ENCODE results near the gene YEATS4.

- TF ChIP-seq FOXP1 (CRISPR knock-in tag; IDR thresholded peaks at IDR 0.05; ENCODE audit: borderline replicate concordance) (no peak), CTCF (IDR thresholded peaks at IDR 0.05) (no peak), MAX (CRISPR knock-in tag; IDR thresholded peaks at IDR 0.05) (no peak), NFE2L1 (CRISPR knock-in tag; IDR thresholded peaks at IDR 0.05) (no peak), E2F1 (CRISPR knock-in tag; IDR thresholded peaks at IDR 0.05) (no peak), MLX (CRISPR knock-in tag; IDR thresholded peaks at IDR 0.05) (no peak), USF1 (CRISPR knock-in tag; IDR thresholded peaks at IDR 0.05) (no peak), ELF4 (CRISPR knock-in tag; IDR thresholded peaks at IDR 0.05; ENCODE audit: low read depth) (no peak), ZNF317 (CRISPR knock-in tag; IDR thresholded peaks at IDR 0.05; ENCODE audit: borderline replicate concordance, low read depth) (no peak), NFYB (CRISPR knock-in tag; conservative IDR thresholded peaks at IDR 0.05; ENCODE audit: low read depth) (no peak), TEAD4 (CRISPR knock-in tag; IDR thresholded peaks at IDR 0.05) (no peak), SOX15 (CRISPR knock-in tag; IDR thresholded peaks at IDR 0.05) (no peak), KAT7 (CRISPR knock-in tag; IDR thresholded peaks at IDR 0.05; ENCODE audit: borderline replicate concordance) (no peak), GRHL2 (CRISPR knock-in tag; IDR thresholded peaks at IDR 0.05; ENCODE audit: insufficient replicate concordance, severe bottlenecking) (no peak)
Measured at GRCh38 chr12:69401940-69402339, 42.4 kb downstream of the YEATS4 start.
